ENCODE measurements around the gene SLC66A2.

GRCh38 chr18:79905389-79905911 is 46.0 kb downstream of the SLC66A2 start:
- TF ChIP-seq CTCF (conservative IDR thresholded peaks at IDR 0.05 in 1 of 2, IDR thresholded peaks at IDR 0.05 in 1 of 2; ENCODE audit: extremely low read depth in 1 of 2, insufficient read depth in 1 of 2, low read depth in 1 of 2, low read length in 2 of 2), result no peak
- no peak for TF ChIP-seq EZH2 (IDR thresholded peaks at IDR 0.05; ENCODE audit: borderline replicate concordance, low read length)
